IPS-18c (cell line): Measurements from ENCODE around the gene CEP41.
"Not testable (repeated sequence)": the region's sequence is repeated elsewhere in the genome, so short reads cannot be mapped to it uniquely, and the experiment has no call there.

Source experiments
- H3K4me3 ChIP-seq: 2 replicates; pipeline ENCODE4 v1.7.0; 2013; ENCODE audit warnings: low read depth, mild to moderate bottlenecking, low read length, moderate library complexity; ENCODE audit not compliant: insufficient read depth
- H3K9me3 ChIP-seq: one replicate; pipeline ENCODE4 v1.6.1; 2013; ENCODE audit warnings: mild to moderate bottlenecking, low read length, moderate library complexity; ENCODE audit not compliant: control insufficient read depth, insufficient read depth

CEP41 gene

GRCh38 chr7:130471974-130472373, 31.2 kb upstream of the CEP41 start:
- no peak overlapping the region for H3K4me3 ChIP-seq
- peaks cover 3% of the 10 kb centered on the region for H3K9me3 ChIP-seq

DNA sequence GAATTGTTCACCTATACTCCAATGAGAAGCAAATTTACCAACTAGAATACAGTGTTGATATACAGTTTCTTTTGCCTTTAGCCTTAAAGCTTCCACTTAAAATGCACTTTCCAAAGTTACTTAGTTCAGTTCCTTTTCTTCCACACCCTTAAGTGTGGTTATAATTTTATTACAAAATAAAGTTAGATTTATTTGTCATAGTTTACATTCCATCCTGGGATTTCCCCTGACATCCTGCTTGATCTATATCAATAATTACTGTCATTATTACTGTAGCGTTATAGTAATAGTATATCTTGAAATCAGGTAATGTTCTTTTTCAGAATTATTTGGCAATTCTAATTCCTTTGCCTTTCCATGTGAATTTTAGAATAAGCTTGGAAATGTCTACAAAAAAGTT, 27.8 kb upstream of the CEP41 start:
- Histone ChIP-seq H3K9me3 (no peaks in the 10 kb centered on the region), H3K4me3 (no peak overlapping the region)

GRCh38 chr7:130463553-130464434, 23.0 kb upstream of the CEP41 start:
- Histone ChIP-seq H3K9me3 (peaks cover 3% of the 10 kb centered on the region), H3K4me3 (no peak overlapping the region)

- Histone ChIP-seq H3K4me3 (no peak overlapping the region), H3K9me3 (peaks cover 3% of the 10 kb centered on the region)
Measured at GRCh38 chr7:130461272-130461671, 20.5 kb upstream of the CEP41 start.

- H3K9me3 ChIP-seq = peaks cover 3% of the 10 kb centered on the region
- no peak overlapping the region for H3K4me3 ChIP-seq
Measured at GRCh38 chr7:130458257-130458656, 17.4 kb upstream of the CEP41 start.

DNA sequence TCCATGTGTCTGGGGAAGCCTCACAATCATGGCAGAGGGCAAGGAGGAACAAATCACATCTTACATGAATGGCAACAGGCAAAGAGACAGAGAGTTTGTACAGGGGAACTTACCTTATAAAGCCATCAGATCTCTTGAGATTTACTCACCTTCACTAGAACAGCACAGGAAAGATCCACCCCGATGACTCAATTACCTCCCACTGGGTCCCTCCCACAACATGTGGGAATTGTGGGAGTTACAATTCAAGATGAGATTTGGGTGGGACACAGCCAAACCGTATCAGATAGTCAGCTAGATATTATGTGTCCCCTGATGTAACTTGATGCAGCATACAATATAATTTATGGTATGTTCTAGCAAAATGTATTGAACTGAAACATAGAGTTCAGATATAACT, 14.1 kb upstream of the CEP41 start:
- Histone ChIP-seq H3K9me3 (no peaks in the 10 kb centered on the region), H3K4me3 (no peak overlapping the region)

DNA sequence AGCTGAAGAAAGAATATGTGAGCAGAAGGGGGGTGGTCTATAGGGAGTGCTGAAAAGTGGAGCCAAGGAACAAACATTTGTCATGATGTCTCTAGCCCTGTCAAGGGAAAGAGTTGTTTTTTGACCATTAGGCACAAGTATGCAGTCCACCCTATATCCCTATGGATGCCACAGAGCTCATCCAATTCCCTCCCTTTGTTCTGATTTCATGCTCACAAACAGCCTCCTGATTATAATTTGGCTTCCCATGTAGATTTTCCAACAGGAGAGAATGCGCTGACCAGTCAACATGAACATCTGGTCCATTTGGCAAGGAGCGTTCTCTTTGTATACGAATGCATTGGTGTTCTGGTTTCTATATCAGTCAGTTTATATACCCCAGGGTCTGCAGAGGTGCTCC, 12.1 kb upstream of the CEP41 start:
- Histone ChIP-seq H3K4me3 (no peak overlapping the region), H3K9me3 (no peaks in the 10 kb centered on the region)

DNA sequence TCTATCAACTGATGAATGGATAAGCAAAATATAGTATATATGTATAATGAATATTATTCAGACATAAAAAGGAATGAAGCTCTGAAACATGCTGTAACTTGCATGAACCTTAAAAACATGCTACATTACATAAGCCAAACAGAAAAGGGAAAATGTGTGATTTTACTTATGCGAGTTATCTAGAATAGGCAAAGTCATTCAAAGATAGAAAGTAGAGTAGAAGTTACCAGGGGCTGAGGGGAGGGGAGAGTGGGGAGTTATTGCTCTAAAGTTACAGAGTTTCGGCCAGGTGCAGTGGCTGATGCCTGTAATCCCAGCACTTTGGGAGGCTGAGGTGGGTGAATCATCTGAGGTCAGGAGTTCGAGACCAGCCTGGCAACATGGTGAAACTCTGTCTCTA, 10.5 kb upstream of the CEP41 start:
- H3K9me3 ChIP-seq, H3K4me3 ChIP-seq: not testable (repeated sequence)

DNA sequence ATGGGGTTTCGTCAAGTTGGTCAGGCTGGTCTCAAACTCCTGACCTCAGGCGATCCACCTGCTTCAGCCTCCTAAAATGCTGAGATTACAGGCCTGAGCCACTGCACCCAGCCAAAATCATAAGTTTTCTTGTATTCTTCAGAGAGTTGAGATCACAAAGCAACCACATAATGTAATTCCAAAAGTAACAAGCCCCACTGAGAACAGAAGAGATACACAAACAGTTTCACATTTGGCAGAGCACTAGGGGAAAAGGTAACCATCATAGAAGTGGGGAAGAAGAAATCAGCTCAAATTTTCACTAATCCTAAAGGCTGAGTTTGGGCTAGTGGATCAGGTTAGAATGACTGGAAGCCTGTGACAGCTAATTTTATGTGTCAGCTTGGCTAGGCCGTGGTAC, 5.4 kb upstream of the CEP41 start:
- H3K9me3 ChIP-seq = no peaks in the 10 kb centered on the region
- H3K4me3 ChIP-seq = no peak overlapping the region

GRCh38 chr7:130444751-130445407, 4.1 kb upstream of the CEP41 start:
- Histone ChIP-seq H3K4me3 (no peak overlapping the region), H3K9me3 (no peaks in the 10 kb centered on the region)

DNA sequence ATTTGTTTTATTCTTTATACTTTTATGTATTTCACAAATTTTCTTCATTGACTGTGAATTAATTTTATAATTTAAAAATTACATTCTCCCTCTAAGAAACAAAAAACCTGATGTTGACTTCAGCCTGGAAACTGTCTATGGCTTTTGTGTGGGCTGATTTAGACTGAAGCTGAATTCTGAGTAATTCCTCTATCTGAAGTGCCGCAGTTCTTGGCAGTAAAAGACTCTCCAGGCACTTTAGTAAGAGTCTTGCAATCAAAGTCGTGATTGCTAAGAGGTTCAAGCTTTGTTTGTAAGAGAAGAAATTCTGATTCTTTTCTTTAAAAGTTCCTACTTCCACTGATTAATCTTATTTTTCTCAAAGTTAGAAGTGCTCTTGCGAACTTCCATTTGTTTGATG, 3.4 kb upstream of the CEP41 start:
- Histone ChIP-seq H3K9me3 (no peaks in the 10 kb centered on the region), H3K4me3 (no peak overlapping the region)

DNA sequence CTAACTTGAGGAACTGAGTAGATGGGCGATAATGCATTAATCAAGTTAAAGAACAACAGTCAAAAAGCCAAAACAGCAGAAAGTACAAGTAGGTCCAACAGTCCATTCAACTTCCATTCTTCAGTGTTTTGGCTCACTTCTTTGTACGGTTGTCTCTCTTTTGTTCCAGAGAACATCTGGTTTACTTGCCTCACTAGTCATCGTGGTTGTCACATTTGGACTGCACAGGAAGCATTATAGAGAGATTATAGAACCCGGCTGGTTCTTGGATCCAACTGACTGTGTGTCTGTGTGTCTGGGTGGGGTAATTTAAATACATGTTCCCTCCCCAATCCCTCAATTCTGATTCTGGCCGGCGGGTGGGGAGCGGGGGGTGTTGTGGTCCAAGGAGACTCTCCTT, 1.8 kb upstream of the CEP41 start:
- H3K4me3 ChIP-seq = no peak overlapping the region
- no peaks in the 10 kb centered on the region for H3K9me3 ChIP-seq

DNA sequence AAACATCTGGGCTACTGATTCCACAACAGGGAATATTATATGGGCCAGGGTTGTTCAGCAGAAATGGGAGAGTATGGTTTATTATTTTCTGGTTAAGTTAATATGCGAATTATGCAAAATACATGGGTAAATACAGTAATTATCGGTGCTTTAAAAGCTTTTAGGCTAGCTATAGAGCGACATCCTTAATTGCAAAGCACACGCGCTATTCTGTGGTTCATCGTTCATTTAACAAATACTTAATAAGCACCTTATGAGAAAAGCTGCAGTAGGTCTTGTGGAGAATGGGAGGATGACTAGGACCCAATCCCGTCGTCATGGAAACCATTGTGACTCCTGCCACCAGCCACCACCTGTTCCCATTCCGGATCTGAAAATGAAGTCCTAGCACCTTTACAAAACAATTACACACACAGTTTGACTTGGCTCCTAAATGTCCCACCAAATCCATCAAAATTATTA, 623 bp upstream of the CEP41 start:
- Histone ChIP-seq H3K9me3 (no peaks in the 10 kb centered on the region), H3K4me3 (peak overlapping the region; percentile 49; the same call in 1 of the 2 replicates)

GRCh38 chr7:130436253-130436652, 4.6 kb downstream of the CEP41 start:
- no peaks in the 10 kb centered on the region for H3K9me3 ChIP-seq
- H3K4me3 ChIP-seq = no peak overlapping the region

DNA sequence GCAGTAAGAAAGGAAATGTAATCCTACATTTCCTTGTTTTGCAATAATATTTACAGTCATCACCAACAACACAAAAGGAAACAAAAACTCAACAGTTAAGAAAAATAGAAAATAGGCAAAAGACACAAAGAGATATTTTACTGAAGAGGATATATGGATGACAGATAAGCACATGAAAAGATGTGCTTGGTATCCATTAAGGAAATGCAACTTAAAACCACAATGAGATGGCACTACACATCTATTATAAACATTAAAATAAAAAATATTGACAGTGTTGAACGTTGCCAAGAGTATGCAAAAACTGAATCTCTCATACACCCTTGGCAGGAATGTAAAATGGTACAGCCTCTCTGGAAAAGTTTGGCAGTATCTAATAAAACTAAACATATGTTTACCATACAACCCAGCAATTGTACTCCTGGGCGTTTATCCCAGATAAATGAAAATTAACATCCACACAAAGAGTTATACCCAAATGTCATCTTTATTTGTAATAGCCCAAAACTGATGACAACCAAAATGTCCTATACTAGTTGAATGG, 5.4 kb downstream of the CEP41 start:
- no peak overlapping the region for H3K4me3 ChIP-seq
- no peaks in the 10 kb centered on the region for H3K9me3 ChIP-seq

DNA sequence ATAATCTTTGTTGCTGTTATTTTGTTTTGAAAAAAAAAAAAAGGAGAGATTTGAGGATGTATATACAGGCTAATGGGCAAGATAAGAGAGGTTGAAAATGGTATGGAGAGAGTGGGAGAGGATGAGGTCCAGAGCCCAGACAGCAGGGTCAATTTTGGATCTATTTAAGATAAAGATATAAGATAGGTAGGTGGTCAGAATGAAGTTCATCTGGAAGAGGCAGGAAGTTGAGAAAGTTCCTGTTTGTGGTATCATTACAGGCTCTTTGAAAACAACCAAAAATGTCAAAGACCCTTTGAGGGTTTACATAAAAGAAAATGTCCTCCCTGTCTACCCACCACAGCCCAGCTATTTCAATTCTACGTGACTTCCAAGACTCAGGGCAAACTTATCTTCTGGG, 7.5 kb downstream of the CEP41 start:
- H3K4me3 ChIP-seq = no peak overlapping the region
- H3K9me3 ChIP-seq = no peaks in the 10 kb centered on the region

- no peak overlapping the region for H3K4me3 ChIP-seq
- no peaks in the 10 kb centered on the region for H3K9me3 ChIP-seq
Measured at GRCh38 chr7:130432886-130433285, 7.9 kb downstream of the CEP41 start.
